ENCODE measurements around the gene DAP3. TPM values are rescaled to one million over a fixed set of nuclear protein-coding genes. Genes with fewer than 3 reads are reported as not detected.

The DAP3 gene
- polyA plus RNA-seq, 3 donors from 2014 or later = 75.5 to 88.1 (median 85.1) TPM

Other genes starting within 250 kb of the DAP3 start
- gene ASH1L, start 126.3 kb upstream of the DAP3 start, polyA plus RNA-seq = 10 to 100 TPM in 1 of 3 donors, 1 to 10 TPM in 2; 3.8 to 27.0 (median 6.0) TPM
- 10 to 100 TPM in 1 of 3 donors, 1 to 10 TPM in 2; 7.5 to 20.0 (median 8.7) TPM for gene MSTO1, start 78.9 kb upstream of the DAP3 start, polyA plus RNA-seq
- 10 to 100 TPM; 21.3 to 59.2 (median 23.1) TPM for gene YY1AP1, start 317 bp upstream of the DAP3 start, polyA plus RNA-seq
- gene GON4L, start 168.1 kb downstream of the DAP3 start, polyA plus RNA-seq = 10 to 100 TPM in 2 of 3 donors, 1 to 10 TPM in 1; 9.7 to 41.3 (median 18.6) TPM
- 10 to 100 TPM; 28.7 to 40.4 (median 29.8) TPM for gene SYT11, start 170.5 kb downstream of the DAP3 start, polyA plus RNA-seq
- gene RIT1, start 222.3 kb downstream of the DAP3 start, polyA plus RNA-seq = 10 to 100 TPM; 27.1 to 33.5 (median 29.0) TPM
- gene KHDC4, start 245.3 kb downstream of the DAP3 start, polyA plus RNA-seq = 1 to 10 TPM; 1.0 to 7.0 (median 4.1) TPM

All from immature natural killer cell (primary cell).